Measurements from ENCODE around the gene PIGZ. TPM values are rescaled to one million over a fixed set of nuclear protein-coding genes. Genes with fewer than 3 reads are reported as not detected.

PIGZ gene
- total RNA-seq, 2 donors from 2014 or later = 4.7 to 11.3 TPM

DNA sequence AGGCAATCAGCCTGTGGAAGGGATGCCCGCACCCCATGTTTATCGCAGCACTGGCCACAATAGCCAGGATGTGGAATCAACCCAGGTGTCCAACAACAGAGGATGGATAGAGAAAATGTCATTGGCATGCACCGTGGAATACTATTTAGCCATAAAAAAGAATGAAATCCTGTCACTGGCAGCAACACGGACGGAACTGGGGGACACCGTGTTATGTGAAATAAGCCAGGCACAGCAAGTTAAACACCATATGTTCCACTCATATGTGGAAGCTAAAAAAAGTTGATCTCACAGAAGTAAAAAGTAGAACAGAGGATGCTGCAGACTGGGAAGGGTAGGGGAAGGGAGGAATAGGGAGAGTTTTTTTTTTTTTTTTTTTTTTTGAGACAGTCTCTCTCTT, 45.4 kb upstream of the PIGZ start:
- Histone ChIP-seq H3K4me1 (replicated peaks) (no peaks in the 10 kb centered on the region), H3K27me3 (replicated peaks; ENCODE audit: insufficient read depth) (no peaks in the 10 kb centered on the region), H3K4me3 (no peak overlapping the region), H3K27ac (no peak overlapping the region), H3K36me3 (no peaks in the 10 kb centered on the region), H3K9me3 (no peaks in the 10 kb centered on the region)
- TF ChIP-seq POLR2AphosphoS5 (IDR thresholded peaks at IDR 0.05) = no peak
- TF ChIP-seq, protein P1, sequence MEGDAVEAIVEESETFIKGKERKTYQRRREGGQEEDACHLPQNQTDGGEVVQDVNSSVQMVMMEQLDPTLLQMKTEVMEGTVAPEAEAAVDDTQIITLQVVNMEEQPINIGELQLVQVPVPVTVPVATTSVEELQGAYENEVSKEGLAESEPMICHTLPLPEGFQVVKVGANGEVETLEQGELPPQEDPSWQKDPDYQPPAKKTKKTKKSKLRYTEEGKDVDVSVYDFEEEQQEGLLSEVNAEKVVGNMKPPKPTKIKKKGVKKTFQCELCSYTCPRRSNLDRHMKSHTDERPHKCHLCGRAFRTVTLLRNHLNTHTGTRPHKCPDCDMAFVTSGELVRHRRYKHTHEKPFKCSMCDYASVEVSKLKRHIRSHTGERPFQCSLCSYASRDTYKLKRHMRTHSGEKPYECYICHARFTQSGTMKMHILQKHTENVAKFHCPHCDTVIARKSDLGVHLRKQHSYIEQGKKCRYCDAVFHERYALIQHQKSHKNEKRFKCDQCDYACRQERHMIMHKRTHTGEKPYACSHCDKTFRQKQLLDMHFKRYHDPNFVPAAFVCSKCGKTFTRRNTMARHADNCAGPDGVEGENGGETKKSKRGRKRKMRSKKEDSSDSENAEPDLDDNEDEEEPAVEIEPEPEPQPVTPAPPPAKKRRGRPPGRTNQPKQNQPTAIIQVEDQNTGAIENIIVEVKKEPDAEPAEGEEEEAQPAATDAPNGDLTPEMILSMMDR (IDR thresholded peaks at IDR 0.05) = no peak
- no peak for TF ChIP-seq POLR2A (IDR thresholded peaks at IDR 0.05)
- over 99% methylated on average over 6 of the region's 6 CpGs for WGBS
- DNase-seq (ENCODE audit: low spot score) = no peak
- intact Hi-C loops (cut with DNase I) = no loop called here

DNA sequence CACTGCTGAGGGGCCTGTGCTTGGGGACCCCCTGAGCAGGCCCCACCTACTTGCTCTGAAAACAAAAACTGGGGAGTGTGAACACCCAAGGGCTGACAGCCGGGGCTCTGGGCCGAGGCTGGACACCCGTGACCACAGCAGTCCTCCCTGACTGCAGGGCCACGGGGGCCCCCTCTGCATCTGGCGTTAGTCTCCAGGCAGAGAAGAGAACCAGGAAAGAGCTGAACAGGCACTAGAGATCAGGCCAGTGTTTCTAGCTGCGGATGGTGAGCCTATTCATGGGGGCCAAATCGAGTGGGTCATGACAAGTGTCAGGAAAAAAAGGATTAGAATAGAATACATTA, 43.9 kb upstream of the PIGZ start:
- Histone ChIP-seq H3K36me3 (no peaks in the 10 kb centered on the region), H3K4me1 (replicated peaks) (no peaks in the 10 kb centered on the region), H3K9me3 (no peaks in the 10 kb centered on the region), H3K4me3 (no peak overlapping the region), H3K27ac (no peak overlapping the region), H3K27me3 (replicated peaks; ENCODE audit: insufficient read depth) (no peaks in the 10 kb centered on the region)
- no peak for DNase-seq (ENCODE audit: low spot score)
- TF ChIP-seq POLR2AphosphoS5 (IDR thresholded peaks at IDR 0.05) (no peak), POLR2A (IDR thresholded peaks at IDR 0.05) (no peak)
- TF ChIP-seq, protein P1 (IDR thresholded peaks at IDR 0.05) = no peak
- intact Hi-C loops (cut with DNase I) = no loop called here
- 77% methylated on average over 5 of the region's 7 CpGs for WGBS

DNA sequence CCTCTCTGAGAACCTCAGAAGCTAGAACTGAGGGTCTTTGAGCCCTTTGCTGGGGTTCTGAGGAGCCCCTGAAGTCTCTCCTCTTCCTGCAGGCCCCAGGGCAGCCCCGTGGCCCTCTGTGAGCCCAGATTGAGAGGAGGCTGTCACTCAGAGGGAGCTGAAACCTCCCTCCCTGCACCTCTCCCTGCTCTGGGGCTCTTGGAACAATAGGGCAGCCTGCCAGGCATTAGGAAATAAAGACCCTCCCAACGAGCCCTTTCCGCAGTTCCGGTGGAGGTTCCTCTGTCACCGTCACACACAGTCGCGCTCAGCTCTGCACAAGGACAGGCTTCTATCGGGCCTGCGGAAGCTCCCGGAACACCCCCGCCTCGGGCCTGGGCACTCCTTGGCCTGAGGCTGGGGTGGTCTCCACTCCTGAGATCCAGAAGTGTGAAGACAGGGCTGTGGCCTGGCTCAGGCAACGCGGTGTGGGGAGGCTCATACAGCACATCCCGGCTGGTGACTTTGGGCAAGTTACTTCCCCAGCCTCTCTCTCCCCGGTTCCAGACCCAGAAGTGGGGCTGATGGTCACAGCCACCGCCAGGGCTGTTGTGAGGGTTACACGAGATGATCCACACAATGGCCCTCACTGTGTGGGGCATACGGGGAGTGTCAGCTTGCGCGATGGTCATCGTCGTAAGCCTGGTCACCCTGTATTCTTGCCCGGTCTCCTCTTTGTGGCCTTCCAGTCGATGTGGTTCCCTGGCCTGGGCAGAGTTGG, 43.3 kb upstream of the PIGZ start:
- Histone ChIP-seq H3K9me3 (no peaks in the 10 kb centered on the region), H3K27me3 (replicated peaks; ENCODE audit: insufficient read depth) (no peaks in the 10 kb centered on the region), H3K27ac (no peak overlapping the region), H3K4me3 (no peak overlapping the region), H3K4me1 (replicated peaks) (no peaks in the 10 kb centered on the region), H3K36me3 (no peaks in the 10 kb centered on the region)
- intact Hi-C loops (cut with DNase I) = no loop called here
- WGBS = 88% methylated on average over 25 of the region's 25 CpGs
- TF ChIP-seq POLR2AphosphoS5 (IDR thresholded peaks at IDR 0.05) (no peak), POLR2A (IDR thresholded peaks at IDR 0.05) (no peak)
- TF ChIP-seq, protein P1 (IDR thresholded peaks at IDR 0.05) = no peak
- DNase-seq (ENCODE audit: low spot score) = no peak

DNA sequence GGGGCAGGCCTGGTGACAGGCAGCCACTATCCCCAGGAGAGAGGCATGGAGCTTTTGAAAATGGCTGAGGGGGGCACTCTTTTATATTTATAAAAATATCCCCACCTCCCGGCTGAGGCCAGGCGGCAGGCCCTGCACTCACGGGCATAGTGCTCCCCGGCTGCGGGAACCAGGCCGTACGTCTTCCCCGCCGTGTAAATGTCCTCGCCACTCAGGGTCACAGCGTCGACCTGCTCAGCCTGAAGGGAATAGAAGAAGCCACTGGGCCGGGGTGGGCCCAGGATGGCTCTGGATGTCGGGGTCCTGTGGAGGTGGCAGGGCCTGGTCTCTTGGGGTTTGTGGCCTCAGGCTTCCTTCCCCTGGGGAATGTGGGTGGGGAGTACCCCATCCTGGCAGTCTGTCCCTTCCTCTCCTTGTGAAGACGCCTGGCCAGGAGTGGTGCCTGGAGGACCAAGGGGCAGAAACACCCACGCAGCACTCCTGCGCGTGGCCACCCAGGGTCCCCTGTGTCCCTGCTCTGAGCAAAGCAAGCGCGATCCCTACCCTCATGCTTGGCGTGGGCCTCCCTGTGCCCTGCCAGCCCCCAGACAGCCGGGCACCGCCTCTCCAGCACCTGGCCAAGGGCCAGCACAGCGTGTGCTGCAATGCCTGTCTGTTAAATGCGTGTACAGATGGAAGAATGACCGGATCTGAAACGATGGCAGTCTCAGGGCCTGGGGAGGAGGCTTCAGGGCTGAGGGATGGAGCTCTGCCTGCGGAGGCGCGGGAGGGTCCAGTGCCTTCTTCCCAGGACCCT, 42.1 kb upstream of the PIGZ start:
- no peak overlapping the region for H3K4me3 ChIP-seq
- H3K27me3 ChIP-seq (replicated peaks; ENCODE audit: insufficient read depth) = no peaks in the 10 kb centered on the region
- no peaks in the 10 kb centered on the region for H3K4me1 ChIP-seq (replicated peaks)
- H3K36me3 ChIP-seq = no peaks in the 10 kb centered on the region
- DNase-seq (ENCODE audit: low spot score) = no peak
- intact Hi-C loops (cut with DNase I) = no loop called here
- TF ChIP-seq POLR2A (IDR thresholded peaks at IDR 0.05) (no peak), POLR2AphosphoS5 (IDR thresholded peaks at IDR 0.05) (no peak)
- TF ChIP-seq, protein P1 (IDR thresholded peaks at IDR 0.05) = no peak
- no peaks in the 10 kb centered on the region for H3K9me3 ChIP-seq
- H3K27ac ChIP-seq = no peak overlapping the region
- 67% methylated on average over 27 of the region's 30 CpGs for WGBS
